ENCODE data around the gene SRRM3.
"Not testable (repeated sequence)": the region's sequence is repeated elsewhere in the genome, so short reads cannot be mapped to it uniquely, and the experiment has no call there.

The SRRM3 gene

DNA sequence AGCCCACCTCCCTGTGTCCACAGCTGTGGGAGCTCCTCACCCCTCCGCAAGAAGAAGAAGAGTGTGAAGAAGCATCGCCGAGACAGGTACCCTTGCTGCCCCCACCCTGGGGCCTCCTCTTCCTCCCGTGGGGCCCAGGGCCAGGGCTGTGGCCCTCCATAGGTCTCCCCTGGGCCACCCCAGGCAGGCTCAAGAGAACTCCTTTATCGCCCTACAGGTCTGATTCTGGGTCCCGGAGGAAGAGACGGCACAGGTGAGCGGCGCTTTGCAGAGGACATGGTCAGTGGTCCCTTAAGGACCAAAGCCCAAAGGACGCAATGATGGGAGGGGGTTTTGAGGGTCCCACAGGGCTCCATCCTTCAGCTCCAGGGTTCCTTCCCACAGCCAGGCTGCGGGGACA lies 59.6 kb downstream of the SRRM3 start:
- in situ Hi-C loops (cut with MboI; ENCODE audit: low sequenced_read_pairs), result no loop called here

DNA sequence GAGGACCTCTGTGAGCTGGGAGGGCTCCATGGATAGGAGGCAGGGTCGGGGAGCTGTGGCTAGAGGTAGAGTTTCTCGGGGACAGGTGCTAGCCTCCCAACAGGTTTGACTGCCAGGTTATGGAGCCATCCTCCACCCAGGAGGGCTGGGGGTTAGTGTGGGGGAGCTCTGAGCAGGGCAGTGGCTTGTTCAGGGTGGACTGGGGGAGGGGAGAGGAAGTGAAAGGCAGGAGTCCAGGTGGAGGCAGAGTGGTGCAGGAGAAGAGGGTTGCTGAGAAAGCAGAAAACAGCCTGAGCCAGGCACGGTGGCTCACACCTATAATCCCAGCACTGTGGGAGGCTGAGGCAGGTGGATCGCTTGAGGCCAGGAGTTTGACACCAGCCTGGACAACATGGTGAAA lies 60.2 kb downstream of the SRRM3 start:
- in situ Hi-C loops (cut with MboI; ENCODE audit: low sequenced_read_pairs), result no loop called here

DNA sequence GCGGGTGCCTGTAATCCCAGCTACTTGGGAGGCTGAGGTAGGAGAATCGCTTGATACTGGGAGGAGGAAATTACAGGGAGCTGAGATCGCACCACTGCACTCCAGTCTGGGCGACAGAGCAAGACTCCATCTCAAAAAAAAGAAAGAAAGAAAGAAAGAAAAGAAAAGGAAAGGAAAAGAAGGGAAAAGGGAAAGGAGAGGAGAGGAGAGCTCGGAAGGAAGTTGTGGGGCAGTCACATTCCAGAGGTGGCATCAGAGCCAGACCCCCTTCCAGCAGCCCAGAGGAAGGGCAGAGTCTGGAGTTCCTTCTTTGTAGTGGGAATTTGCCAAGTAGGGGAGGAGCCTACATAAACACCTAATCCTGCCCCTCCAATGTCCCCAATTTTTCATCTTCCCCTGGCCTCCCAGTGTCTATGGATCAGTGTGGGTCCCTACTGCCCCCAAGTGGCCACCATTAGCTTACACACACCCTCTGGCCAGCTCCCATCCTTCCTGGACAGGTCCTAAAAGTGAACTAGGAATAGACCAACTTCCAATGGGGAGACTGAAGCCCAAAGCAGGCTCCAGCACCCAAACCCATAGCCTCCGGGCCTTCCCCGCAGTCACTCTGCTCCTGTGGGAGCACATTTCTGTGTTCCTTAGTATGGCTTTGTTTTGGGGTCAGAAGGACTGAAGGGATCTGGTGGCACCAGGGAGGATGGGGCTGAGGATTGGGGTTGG lies 61.1 kb downstream of the SRRM3 start:
- in situ Hi-C loops (cut with MboI; ENCODE audit: low sequenced_read_pairs), result no loop called here

DNA sequence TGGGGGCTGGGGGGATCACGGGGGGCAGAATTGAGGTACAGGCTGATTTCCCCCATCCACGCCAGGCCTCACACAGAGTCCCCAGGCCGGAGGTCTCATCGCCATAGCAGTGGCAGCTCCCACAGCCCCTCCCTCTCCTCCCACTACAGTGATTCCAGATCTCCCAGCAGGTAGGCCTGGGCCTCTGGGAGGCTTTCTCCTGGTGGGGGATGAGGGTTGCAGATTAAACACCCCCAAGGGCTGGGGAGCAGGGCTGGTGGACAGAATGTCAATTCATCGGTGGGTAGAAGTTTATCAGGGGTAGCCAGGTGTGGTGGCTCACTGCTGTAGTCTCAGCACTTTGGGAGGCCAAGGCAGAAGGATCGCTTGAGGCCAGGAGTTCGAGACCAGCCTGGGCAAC lies 63.6 kb downstream of the SRRM3 start:
- in situ Hi-C loops (cut with MboI; ENCODE audit: low sequenced_read_pairs), result no loop called here

DNA sequence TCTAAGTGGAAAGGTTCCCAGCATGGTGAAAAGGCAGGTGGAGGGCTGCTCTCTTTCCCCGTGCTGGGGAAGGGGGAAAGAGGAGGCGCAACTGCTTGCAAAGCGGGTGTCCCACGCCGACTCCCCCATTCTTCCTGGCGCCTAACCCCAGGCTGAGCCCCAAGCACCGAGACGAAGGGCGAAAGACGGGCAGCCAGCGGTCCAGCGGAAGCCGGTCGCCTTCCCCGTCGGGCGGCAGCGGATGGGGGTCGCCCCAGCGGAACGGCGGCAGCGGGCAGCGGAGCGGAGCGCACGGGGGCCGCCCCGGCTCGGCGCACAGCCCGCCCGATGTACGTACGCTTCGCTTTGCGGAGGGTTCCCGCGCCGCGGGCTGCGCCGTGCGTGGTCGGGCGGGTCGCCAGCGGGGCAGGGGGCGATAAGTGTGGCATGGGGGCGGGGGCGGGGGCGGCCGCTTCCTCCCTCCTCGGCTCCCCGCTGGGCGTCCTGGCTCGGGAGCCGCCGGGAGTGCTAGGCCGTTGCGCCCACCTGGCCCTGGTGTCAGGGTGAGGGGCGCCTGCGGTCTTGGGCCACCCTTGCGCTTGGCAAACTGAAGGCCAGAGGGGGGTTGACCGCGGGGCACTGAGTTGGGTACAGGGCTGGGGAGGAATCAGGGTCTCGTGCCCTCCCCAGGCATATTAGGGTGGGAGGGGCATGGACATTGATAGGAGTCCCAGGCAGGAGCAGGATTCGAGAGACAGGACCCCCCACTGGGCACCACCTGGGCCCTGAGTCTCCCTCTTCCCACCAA lies 65.6 kb downstream of the SRRM3 start:
- in situ Hi-C loops (cut with MboI; ENCODE audit: low sequenced_read_pairs), result no loop called here

DNA sequence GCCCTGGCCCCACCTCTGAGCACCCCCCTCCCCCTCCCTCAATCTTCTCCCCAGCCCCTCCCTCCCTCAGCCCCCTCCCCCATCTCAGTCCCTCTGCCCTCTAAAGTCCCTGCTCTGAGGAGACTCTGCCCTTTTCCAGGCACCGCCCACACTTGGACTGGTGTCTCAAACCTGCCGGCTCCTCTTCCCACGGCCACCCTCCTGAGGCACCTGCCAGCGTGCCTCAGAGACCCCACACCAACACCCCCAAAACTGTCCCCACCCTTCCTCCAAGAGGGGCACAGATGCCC lies 66.1 kb downstream of the SRRM3 start:
- in situ Hi-C loops (cut with MboI; ENCODE audit: low sequenced_read_pairs), result no loop called here

DNA sequence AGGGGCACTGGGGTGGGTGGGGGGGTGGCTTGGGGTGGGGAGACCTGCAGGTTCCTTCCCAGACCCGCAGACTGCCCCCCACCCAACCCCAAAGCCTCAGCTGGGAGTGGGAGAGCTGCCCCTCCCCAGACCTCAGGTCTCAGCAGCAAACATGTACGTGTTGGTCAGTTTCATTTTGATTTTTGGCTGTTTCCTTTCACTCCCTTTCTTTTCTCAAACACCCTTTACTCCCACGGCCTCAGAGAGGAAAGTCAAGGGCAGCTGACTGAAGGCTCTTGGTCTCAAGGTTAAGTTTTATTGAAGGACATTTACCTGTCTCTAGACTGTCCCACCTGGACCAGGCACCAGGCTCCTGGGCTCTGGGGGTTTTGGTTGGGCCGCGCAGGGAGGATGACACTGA lies 66.7 kb downstream of the SRRM3 start:
- in situ Hi-C loops (cut with MboI; ENCODE audit: low sequenced_read_pairs), result no loop called here

DNA sequence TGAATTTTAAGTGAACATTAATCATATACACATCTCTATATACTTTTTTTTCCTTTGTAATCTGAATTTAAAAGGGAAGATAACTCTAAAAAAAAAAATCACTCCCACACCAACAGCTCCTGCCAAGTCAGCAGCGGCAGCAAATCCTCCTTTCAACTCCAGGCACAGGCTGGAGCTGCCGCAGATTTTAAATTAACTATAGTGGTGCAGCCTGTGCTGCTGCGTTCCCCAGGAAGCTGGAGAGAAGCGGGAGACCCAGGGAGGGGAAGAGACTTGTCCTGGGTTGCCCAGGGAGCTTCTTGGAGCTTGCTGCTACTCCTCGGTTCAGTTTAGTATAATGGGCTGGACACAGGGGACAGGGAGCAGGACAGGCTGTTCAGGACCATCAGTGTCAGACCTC lies 68.2 kb downstream of the SRRM3 start:
- in situ Hi-C loops (cut with MboI; ENCODE audit: low sequenced_read_pairs), result no loop called here

DNA sequence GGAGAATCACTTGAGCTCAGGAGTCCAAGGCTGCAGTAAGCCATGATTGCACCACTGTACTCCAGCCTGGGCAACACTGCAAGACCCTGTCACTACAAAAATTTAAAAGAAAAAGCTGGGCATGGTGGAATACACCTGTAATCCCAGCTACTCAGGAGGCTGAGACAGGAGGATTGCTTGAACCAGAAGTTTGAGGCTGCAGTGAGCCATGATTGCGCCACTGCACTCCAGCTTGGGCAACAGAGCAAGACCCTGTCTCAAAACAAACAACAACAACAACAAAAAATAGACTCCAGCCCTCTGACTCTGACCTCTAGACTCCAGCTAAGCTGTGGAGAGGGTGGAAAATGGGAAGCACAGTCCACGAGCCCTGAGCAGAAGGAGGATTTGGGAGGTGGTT lies 69.7 kb downstream of the SRRM3 start:
- in situ Hi-C loops (cut with MboI; ENCODE audit: low sequenced_read_pairs), result not testable (repeated sequence)

DNA sequence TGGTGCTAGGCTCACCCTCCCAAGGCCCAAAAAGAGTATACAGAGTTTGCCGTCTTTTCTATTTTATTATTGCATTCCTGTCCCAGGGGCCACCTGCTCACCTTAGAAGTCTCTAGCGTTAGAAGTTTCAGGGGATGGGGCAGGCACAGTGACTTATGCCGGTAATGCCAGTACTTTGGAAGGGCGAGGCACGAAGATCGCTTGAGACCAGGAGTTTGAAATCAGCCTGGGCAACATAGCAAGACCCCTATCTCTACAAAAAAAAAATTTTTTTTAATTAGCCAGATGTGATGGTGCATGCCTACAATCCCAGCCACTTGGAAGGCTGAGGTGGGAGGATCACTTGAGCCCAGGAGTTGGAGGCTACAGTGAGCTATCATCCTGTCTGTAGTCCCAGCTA lies 70.4 kb downstream of the SRRM3 start:
- in situ Hi-C loops (cut with MboI; ENCODE audit: low sequenced_read_pairs), result no loop called here

DNA sequence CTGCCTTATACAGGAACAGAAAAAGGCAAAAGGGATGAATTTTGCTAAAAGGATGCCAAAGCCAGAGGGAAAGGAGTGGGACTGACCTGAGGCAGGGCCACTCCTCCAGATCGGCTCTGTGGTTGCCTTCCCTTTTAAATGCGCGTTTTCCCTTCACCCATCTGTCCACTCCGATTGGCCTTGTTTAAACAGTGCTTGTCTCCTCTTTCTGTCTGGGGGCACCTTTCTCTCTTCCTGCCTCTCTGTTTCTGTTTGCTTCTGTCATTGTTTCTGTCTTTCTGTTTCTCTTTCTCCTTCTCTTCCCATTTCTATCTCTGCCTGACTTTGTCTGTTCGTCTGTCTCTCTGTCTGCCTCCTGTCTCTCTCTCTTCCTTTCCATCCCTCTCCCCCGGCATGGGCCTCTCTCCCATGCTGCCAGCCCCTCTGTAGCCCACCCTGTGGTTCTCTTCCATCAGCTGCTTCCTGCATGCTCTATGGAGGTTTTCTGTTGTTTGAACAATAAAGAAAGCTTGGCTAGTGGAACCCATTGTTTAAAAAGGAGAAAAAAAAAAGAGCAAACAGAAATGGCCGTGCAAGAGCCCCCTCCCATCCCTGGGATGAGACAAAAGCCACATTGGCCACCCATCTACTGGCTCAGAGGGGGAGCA lies 71.3 kb downstream of the SRRM3 start:
- in situ Hi-C loops (cut with MboI; ENCODE audit: low sequenced_read_pairs), result no loop called here

DNA sequence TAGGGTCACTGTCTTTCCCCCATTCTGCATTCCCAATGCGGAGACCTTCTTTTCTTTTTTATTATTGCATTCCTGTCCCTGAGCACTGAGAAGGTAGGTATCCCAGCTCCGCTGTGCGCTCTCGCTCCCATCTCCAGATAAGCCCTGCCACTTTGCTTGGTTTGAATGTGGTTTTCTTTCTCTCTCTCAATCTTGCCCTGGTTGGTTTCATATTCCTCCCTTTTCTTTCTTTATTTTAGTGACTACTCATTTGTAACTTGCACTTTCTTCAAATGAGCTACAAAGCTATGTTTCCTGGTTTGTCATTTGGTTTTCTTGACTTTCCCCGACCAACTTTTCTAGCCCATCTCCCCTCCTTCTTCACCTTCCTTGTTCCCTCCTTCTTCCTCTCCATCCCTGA lies 71.8 kb downstream of the SRRM3 start:
- in situ Hi-C loops (cut with MboI; ENCODE audit: low sequenced_read_pairs), result no loop called here

DNA sequence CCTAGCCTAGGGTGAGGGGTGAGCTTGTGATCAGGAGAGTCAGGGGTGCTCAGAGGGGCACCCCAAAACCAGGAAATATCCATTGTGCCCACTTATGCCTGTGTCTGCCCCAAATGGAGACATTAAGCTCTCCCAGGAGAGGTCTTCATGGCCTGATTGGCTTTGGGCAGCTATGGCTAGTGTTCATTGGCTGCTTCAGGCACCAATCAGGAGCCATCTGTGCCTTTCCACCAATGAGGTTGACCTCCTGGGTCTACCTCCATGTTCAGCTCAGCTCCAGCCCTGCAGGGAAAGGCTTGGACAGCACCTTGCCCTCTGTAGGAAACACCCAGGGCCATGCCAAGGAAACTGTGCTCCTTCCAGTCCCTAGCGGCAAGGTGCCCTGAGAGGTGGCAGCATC lies 76.8 kb downstream of the SRRM3 start:
- in situ Hi-C loops (cut with MboI; ENCODE audit: low sequenced_read_pairs), result no loop called here

DNA sequence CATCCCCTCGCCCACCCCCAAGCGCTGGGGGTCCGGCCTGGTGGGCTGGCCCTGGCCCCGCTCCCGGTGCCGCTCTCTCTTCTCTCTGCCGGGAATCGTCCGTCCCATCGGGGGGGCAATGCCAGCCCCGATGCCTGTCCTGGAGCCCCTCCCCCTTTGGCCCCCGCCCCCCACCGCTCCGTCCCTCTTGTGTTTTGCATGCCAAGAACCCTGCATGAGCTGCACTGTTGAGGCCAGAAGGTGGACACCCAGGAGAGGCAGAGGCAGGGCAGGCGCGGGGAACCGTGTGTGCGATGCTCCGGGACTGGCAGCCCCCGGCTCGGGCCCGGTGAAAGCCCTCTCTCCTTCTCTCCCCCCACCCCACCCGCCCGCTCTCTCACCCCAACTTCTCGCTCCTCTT lies 78.7 kb downstream of the SRRM3 start:
- in situ Hi-C loops (cut with MboI; ENCODE audit: low sequenced_read_pairs), result no loop called here

DNA sequence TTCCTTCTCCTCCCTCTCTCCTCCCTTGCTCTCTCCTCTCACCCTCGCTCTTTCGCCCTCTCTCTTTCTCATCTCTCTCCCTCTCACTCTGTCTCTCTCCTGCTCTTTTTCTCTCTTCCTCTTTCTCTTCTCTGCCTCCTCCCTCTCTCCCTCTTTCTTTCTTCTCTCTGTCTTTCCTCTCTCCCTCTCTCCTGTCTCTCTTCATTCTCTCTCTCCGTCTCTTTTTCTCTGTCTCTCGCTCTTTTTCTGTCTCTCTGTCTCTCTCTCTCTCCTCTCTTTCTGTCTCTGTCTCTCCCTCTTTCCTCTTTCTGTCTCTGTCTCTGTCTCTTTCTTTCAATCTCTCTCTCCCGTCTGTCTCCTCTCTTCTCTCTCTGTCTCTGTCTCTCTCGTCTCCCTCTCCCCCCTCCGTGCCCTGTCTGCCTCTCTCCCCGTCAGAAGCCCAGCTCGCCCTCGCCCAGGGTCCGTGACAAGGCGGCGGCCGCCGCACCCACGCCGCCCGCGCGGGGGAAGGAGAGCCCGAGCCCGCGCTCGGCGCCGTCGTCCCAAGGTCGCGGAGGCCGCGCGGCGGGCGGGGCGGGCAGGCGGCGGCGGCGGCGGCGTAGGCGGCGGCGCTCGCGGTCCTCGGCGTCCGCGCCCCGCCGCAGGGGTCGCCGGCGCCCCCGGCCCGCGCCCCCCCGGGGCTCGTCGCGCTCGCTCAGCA lies 79.5 kb downstream of the SRRM3 start:
- in situ Hi-C loops (cut with MboI; ENCODE audit: low sequenced_read_pairs), result no loop called here

DNA sequence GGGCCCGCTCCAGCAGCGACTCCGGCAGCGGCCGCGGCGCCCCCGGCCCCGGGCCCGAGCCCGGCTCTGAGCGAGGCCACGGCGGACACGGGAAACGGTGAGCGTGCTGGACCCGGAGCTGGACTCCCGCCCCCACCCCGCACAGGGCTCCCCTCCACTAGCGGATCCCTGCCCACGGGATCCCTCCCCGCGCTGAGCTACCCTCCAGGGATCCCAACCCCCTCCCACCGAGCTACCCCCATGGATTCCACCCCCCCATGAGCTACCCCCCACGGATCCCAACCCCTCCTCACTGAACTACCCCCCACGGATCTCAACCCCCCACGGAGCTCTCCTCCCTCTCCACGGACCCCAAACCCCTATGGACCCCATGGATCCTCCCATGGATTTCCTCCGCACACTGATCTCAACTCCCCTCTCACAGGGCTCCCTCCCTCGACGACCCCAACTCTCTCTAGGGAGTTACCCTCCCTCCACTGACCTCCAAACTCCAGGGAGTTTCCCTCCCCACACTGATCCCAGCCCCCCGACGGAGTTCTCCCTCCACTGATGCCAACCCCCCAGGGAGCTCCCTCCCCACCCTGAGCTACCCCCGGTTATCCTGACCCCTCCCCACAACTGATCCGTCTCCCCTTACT lies 80.1 kb downstream of the SRRM3 start:
- in situ Hi-C loops (cut with MboI; ENCODE audit: low sequenced_read_pairs), result no loop called here

DNA sequence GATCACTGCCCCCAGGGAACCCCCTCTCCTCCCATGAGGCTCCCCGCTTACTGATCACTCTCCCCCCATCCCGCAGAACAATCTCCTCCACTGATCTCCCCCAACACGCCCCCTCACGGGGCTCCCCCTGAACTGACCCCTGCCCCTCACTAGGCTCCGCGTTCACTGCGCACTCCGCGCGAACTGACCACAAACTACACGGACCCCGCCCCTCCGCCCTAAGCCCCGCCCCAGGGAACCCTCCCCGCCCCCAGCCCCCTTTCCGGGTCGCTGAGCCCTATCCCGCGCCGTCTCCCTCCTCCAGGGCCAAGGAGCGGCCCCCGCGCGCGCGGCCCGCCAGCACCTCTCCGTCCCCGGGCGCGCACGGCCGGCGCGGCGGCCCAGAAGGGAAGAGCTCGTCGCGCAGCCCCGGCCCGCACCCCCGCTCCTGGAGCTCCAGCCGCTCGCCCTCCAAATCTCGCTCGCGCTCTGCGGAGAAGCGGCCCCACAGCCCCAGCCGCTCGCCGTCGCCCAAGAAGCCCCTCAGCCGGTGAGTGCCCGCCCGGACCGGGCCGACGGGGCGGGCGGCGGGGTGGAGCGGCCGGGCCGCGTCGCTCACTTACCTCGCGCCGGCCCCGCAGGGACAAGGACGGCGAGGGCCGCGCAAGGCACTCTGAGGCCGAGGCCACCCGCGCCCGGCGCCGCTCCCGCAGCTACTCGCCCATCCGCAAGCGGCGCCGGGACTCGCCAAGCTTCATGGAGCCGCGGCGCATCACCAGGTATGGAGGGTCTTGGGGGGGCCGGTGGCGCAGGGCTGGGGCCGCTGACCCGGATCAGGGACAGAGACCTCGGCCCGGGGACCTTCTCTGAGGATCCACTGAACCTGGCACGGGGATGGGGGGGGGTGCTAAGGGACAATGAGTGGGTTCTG lies 80.9 kb downstream of the SRRM3 start:
- in situ Hi-C loops (cut with MboI; ENCODE audit: low sequenced_read_pairs), result no loop called here

DNA sequence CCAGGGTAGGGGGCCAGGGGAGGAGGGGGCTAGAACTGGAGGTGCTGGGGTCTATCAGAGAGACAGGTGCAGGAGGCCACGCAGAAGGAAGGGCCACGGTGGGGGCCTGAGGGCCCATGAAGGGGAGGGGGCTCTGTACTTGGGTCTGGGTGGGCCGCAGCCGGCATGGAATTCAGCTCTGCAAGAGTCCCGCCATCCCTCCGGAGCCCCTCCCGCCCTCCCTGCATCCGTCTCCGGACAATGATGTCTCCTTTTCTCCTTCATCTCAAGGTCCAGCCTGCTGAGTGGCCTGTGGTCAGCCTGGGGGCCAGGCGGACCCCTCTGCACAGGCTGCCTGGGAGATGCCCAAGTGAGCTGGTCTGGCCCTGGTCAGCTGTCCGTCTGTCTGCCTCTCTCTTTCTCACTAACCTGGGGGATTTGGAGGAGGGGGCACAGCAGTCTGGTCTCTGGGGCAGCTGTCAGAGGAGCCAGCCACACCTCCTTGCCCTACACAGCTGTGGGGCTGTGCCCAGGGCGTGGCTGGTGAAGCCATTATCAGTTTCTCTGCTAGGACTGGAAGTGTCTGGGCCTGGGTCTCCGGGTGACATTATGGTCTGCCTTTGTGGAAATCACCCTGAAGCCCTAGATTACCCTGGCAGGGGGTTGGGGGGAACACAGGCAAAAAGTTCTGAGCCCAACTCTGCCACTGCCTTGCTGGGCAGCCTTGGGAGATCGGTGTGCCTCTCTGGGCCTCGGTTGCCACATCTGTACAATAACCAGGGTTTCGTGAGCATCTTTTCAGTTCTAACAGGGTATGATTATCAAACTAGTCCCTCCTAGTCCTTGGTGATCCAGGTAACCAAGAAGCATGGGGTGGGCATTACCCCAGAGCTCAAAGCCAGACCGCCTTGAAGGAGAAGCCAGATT lies 81.8 kb downstream of the SRRM3 start:
- in situ Hi-C loops (cut with MboI; ENCODE audit: low sequenced_read_pairs), result no loop called here

Measured in HL-60/S4 treated with retinoic acid at 250 ng/mL for 4 days and 3 days (cell line).